Activated naive CD4-positive, alpha-beta T cell treated with anti-CD3 and anti-CD28 coated beads, Interleukin-2, amount 50 U/mL, for 72 hours (primary cell): ENCODE results near the gene LGALS3BP. TPM values are rescaled to one million over a fixed set of nuclear protein-coding genes. Genes with fewer than 3 reads are reported as not detected.

Experiments
- ATAC-seq, 2 donors: fragments of 150-1000 bp; cut with Tn5 transposase; 2 replicates each; pipeline ENCODE4 v1.10.0; 2021; ENCODE audit warnings: mild to moderate bottlenecking in 2 of 2, moderate library complexity in 2 of 2
- DNase-seq, 2 donors: peaks; one replicate each; pipeline ENCODE4 v3.0.0; 2021 to 2022; ENCODE audit warnings: low spot score in 2 of 2
- H3K27ac Mint-ChIP-seq, 2 donors: one replicate each; pipeline ENCODE4 v1.8.0; 2022; ENCODE audit warnings: mild to moderate bottlenecking in 2 of 2, mixed read lengths in 2 of 2
- H3K36me3 Mint-ChIP-seq, 2 donors: one replicate each; pipeline ENCODE4 v1.8.0; 2022; ENCODE audit warnings: mixed read lengths in 2 of 2
- H3K9me3 Mint-ChIP-seq, 2 donors: one replicate each; pipeline ENCODE4 v1.8.0; 2022; ENCODE audit warnings: mixed read lengths in 2 of 2
- total RNA-seq, 2 donors: library from RNA; stranded (reverse); gene quantifications; one replicate each; pipeline ENCODE4 v1.2.3, GENCODE V29; 2022

LGALS3BP gene
- total RNA-seq, 2 donors from 2014 or later = 71.3 to 95.6 TPM

- Mint-ChIP-seq H3K36me3 (no peaks in the 10 kb centered on the region), H3K27ac (no peak overlapping the region), H3K9me3 (no peaks in the 10 kb centered on the region)
- DNase-seq (no peak), ATAC-seq (peak; percentile 37 to 55)
Observed at GRCh38 chr17:79019632-79020584, 40.2 kb upstream of the LGALS3BP start.

GRCh38 chr17:79019261-79019631 lies 39.5 kb upstream of the LGALS3BP start:
- ATAC-seq = no peak
- peaks cover 0 to 1% of the 10 kb centered on the region in 2 donors for H3K36me3 Mint-ChIP-seq
- peaks cover 0 to under 1% of the 10 kb centered on the region in 2 donors for H3K9me3 Mint-ChIP-seq
- no peak overlapping the region for H3K27ac Mint-ChIP-seq
- DNase-seq = no peak

- ATAC-seq (no peak), DNase-seq (peak in 1 of 2 donors; percentile 6)
- peaks cover 4 to 5% of the 10 kb centered on the region in 2 donors for H3K9me3 Mint-ChIP-seq
- peaks cover 0 to 6% of the 10 kb centered on the region in 2 donors for H3K36me3 Mint-ChIP-seq
- no peak overlapping the region for H3K27ac Mint-ChIP-seq
Observed at GRCh38 chr17:79018370-79018695, 38.6 kb upstream of the LGALS3BP start.

GRCh38 chr17:79017546-79018369 lies 38.0 kb upstream of the LGALS3BP start:
- H3K9me3 Mint-ChIP-seq = peaks cover 4 to 5% of the 10 kb centered on the region in 2 donors
- no peak overlapping the region for H3K27ac Mint-ChIP-seq
- DNase-seq (peak in 1 of 2 donors; percentile 16), ATAC-seq (no peak)
- peaks cover 0 to 6% of the 10 kb centered on the region in 2 donors for H3K36me3 Mint-ChIP-seq

- DNase-seq (no peak), ATAC-seq (no peak)
- Mint-ChIP-seq H3K36me3 (peaks cover 0 to 6% of the 10 kb centered on the region in 2 donors), H3K27ac (no peak overlapping the region), H3K9me3 (peaks cover 4 to 5% of the 10 kb centered on the region in 2 donors)
Observed at GRCh38 chr17:79014158-79014758, 34.5 kb upstream of the LGALS3BP start.

GRCh38 chr17:79012563-79013134 lies 32.9 kb upstream of the LGALS3BP start:
- peaks cover 11 to 22% of the 10 kb centered on the region in 2 donors for H3K36me3 Mint-ChIP-seq
- peak overlapping the region in 1 of 2 donors; percentile 62 for H3K27ac Mint-ChIP-seq
- ATAC-seq (no peak), DNase-seq (no peak)
- peaks cover 4 to 5% of the 10 kb centered on the region in 2 donors for H3K9me3 Mint-ChIP-seq

- peaks cover 4 to 5% of the 10 kb centered on the region in 2 donors for H3K9me3 Mint-ChIP-seq
- H3K36me3 Mint-ChIP-seq = peaks cover 21 to 26% of the 10 kb centered on the region in 2 donors
- H3K27ac Mint-ChIP-seq = peak overlapping the region in 1 of 2 donors; percentile 97
- DNase-seq (no peak), ATAC-seq (no peak)
Observed at GRCh38 chr17:79011451-79012147, 31.9 kb upstream of the LGALS3BP start.

- Mint-ChIP-seq H3K9me3 (peaks cover 4 to 5% of the 10 kb centered on the region in 2 donors), H3K27ac (peak overlapping the region; percentile 97 to 98), H3K36me3 (peaks cover 21 to 26% of the 10 kb centered on the region in 2 donors)
- no peak for ATAC-seq
- DNase-seq = no peak
Observed at GRCh38 chr17:79010304-79010646, 30.6 kb upstream of the LGALS3BP start.

- Mint-ChIP-seq H3K36me3 (peaks cover 21 to 26% of the 10 kb centered on the region in 2 donors), H3K27ac (peak within 1 kb of the TSS; percentile 97 to 99), H3K9me3 (peaks cover 4 to 5% of the 10 kb centered on the region in 2 donors)
- DNase-seq = peak; percentile 87 to 89
- ATAC-seq = peak; percentile 93 to 96
Observed at GRCh38 chr17:79009397-79010303, 29.9 kb upstream of the LGALS3BP start, which contains the start of gene CANT1. CANT1 (minus strand) TSS chr17:79009764; CDS start chr17:78997622, 12,142 bp downstream.

- Mint-ChIP-seq H3K9me3 (no peaks in the 10 kb centered on the region), H3K27ac (peak overlapping the region; percentile 97 to 99), H3K36me3 (peaks cover 20 to 21% of the 10 kb centered on the region in 2 donors)
- ATAC-seq (peak in 1 of 2 donors; percentile 41), DNase-seq (no peak)
Observed at GRCh38 chr17:79008666-79009387, 29.1 kb upstream of the LGALS3BP start.

GRCh38 chr17:79007504-79008381 lies 28.0 kb upstream of the LGALS3BP start:
- H3K9me3 Mint-ChIP-seq = no peaks in the 10 kb centered on the region
- H3K36me3 Mint-ChIP-seq = peaks cover 20 to 21% of the 10 kb centered on the region in 2 donors
- peak overlapping the region; percentile 97 to 99 for H3K27ac Mint-ChIP-seq
- ATAC-seq = no peak
- DNase-seq = peak in 1 of 2 donors; percentile 54

GRCh38 chr17:79006794-79007503 lies 27.2 kb upstream of the LGALS3BP start:
- ATAC-seq (no peak), DNase-seq (peak in 1 of 2 donors; percentile 40)
- H3K36me3 Mint-ChIP-seq = peaks cover 20 to 21% of the 10 kb centered on the region in 2 donors
- H3K27ac Mint-ChIP-seq = peak overlapping the region; percentile 0 to 88
- no peaks in the 10 kb centered on the region for H3K9me3 Mint-ChIP-seq

- Mint-ChIP-seq H3K36me3 (peaks cover 20 to 21% of the 10 kb centered on the region in 2 donors), H3K27ac (peak overlapping the region in 1 of 2 donors; percentile 86), H3K9me3 (no peaks in the 10 kb centered on the region)
- ATAC-seq (no peak), DNase-seq (peak in 1 of 2 donors; percentile 30)
Observed at GRCh38 chr17:79006046-79006445, 26.3 kb upstream of the LGALS3BP start.
